Fibroblast of the aortic adventitia (primary cell): ENCODE results near the gene GID4. TPM values are rescaled to one million over a fixed set of nuclear protein-coding genes. Genes with fewer than 3 reads are reported as not detected.
A peak's percentile ranks its signal among the peaks of the same experiment; 100 is the strongest.
"Not testable (repeated sequence)": the region's sequence is repeated elsewhere in the genome, so short reads cannot be mapped to it uniquely, and the experiment has no call there.

Source experiments
- DNase-seq: peaks from one replicate; pipeline ENCODE4 v3.0.0-alpha.2; 2010; ENCODE audit warnings: low read depth
- H3K4me3 ChIP-seq: 2 replicates; pipeline ENCODE4 v1.5.1; 2011; ENCODE audit warnings: low read depth, mild to moderate bottlenecking, control low read depth, low read length, moderate library complexity
- CTCF ChIP-seq: IDR thresholded peaks from 2 replicates; pipeline ENCODE4 v1.5.1; 2011; ENCODE audit warnings: mild to moderate bottlenecking, low read length, control low read depth, inconsistent platforms; ENCODE audit not compliant: insufficient read depth
- total RNA-seq: library from RNA; depleted of rRNA; stranded (reverse); fragments of >200 nt; gene quantifications from 2 replicates; pipeline ENCODE4 v1.2.3, GENCODE V29; 2012; ENCODE audit warnings: low replicate concordance

Gene GID4
- 5.5 and 7.8 TPM in 2 replicates for total RNA-seq

DNA sequence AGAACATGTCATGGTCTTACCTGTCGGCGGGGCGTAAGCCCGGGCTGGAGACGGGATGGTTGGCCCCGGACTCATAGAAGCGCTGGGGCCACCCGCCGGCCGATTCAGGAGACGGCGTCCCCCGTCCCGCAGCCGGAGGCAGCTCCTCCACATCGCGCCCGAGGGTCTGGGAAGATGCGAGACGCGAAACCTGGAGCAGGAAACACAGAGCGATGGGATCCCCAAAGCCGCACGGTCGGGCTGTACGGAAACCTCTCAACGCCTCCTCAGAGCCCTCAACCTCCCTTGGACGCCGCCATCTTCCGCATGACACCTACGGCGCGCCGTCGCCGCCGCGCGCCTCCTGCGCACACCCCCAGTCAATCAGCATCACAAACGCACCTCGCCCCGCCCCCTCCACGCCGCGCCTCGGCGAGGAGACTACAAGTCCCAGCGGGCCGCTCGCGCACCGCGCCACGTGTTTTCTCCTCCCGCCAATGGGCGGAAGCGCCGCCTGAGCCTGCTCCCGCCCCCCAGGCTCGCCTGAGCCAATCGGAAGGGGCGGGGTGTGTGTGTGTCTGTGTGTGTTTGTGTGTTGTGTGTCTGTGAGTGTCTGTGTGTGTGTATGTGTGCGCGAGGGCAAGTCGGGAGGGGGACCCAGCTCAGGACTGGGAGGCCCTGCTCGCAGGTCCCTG, at the start of gene GID4, which contains the start of gene ATPAF2:
GID4 (plus strand) TSS at position 548 of the 674 bp plus-strand sequence; CDS start at position 605, 57 bp downstream.
ATPAF2 (minus strand) TSS at position 308 of the 674 bp plus-strand sequence; CDS start at position 153, 155 bp downstream.
- TF ChIP-seq CTCF = peak; percentile 7
- peak; percentile 97 for DNase-seq
- H3K4me3 ChIP-seq = peak within 1 kb of the TSS; percentile 96

DNA sequence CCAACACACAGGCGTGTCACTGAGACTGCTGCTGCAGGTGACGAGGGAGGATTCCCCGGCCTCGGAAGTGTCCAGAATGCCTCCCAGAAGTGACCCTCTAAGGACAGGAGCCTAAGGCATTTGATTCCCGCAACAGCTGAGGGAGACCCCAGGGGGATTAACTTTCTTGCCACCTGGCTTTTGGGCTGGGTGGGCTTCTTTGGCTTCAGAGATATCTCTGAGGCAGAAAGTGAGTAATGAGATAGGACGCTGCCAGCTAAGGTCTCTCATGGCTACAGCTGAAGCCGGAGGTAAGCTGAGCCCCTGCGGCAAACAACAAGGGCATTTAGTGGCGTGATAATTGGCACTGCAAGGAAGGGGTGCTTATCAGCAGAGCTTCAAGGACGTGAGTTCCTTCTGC, 49.6 kb upstream of the GID4 start:
- DNase-seq = no peak
- H3K4me3 ChIP-seq = no peak overlapping the region
- no peak for TF ChIP-seq CTCF

- no peak for TF ChIP-seq CTCF
- no peak overlapping the region for H3K4me3 ChIP-seq
- no peak for DNase-seq
Observed at GRCh38 chr17:17990282-17990681, 48.9 kb upstream of the GID4 start.

DNA sequence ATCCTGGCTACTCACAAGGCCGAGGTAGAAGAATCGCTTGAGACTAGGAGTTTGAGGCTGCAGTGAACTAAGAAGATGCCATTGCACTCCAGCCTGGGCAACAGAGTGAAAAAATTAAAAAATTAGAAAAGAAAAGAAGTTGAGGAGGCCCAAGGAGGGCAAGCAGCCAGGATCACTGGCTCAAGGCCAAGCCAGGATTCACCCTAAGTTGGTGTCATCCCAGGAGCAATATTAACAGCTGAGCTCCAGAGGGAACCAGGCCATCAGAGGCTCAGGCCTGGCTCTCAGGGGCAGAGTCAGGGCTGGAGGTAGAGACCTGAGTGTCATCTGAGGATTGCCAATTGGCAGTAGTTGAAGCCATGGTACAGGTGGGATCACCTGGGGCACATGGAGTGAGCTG, 45.8 kb upstream of the GID4 start:
- no peak overlapping the region for H3K4me3 ChIP-seq
- DNase-seq = no peak
- no peak for TF ChIP-seq CTCF

DNA sequence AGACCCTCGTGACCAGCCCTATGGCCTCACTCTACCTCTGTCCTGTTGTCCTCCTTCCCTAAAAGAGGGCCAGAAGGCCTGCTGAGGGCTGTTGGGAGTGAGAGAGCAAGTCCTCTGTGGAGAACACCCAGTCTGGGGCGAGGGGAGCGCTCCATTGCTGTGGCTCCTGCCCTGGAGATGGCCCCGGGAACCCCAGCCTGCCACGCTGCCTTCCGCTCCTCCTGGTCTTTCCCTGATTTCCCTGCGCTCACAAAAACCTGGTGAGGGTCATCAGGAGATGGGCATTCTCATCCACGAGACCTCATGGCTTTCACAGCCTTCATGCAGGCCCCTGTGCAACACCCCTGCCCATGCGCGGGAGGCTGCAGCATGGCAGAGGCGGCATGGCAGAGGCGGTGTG, 45.4 kb upstream of the GID4 start:
- no peak overlapping the region for H3K4me3 ChIP-seq
- no peak for DNase-seq
- no peak for TF ChIP-seq CTCF

GRCh38 chr17:17994271-17995069, 44.7 kb upstream of the GID4 start:
- no peak overlapping the region for H3K4me3 ChIP-seq
- peak; percentile 38 for TF ChIP-seq CTCF
- peak; percentile 27 for DNase-seq

DNA sequence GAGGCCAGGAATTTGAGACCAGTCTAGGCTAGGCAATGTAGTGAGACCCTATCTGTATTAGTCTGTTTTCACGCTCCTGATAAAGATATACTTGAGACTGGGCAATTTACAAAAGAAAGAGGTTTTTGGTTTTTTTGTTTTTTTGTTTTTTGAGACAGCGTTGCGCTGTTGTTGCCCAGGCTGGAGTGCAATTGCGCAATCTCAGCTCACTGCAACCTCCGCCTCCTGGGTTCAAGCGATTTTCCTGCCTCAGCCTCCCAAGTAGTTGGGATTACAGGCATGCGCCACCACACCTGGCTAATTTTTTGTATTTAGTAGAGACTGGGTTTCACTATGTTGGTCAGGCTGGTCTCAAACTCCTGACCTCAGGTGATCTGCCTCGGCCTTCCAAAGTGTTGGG, 43.3 kb upstream of the GID4 start:
- H3K4me3 ChIP-seq, DNase-seq: not testable (repeated sequence)
